Stimulated activated CD4-positive, alpha-beta T cell treated with anti-CD3 and anti-CD28 coated beads, Interleukin-1b, Interleukin-23, amount 100 ng/mL, for 4 hours (primary cell): ENCODE results near the gene CADM1.

Experiments
- DNase-seq, 2 donors: peaks; one replicate each; pipeline ENCODE4 v3.0.0-alpha.2; 2020; ENCODE audit warnings: low read depth in 2 of 2

CADM1 gene

GRCh38 chr11:115317277-115318185, 186.7 kb downstream of the CADM1 start:
- DNase-seq: no peak

- DNase-seq: no peak
These were observed 187.5 kb downstream of the CADM1 start for GRCh38 chr11:115316696-115317095.

GRCh38 chr11:115314330-115314920, 189.8 kb downstream of the CADM1 start:
- DNase-seq: no peak

- no peak for DNase-seq
These were observed 190.9 kb downstream of the CADM1 start for GRCh38 chr11:115313224-115313838.

- DNase-seq: no peak
These were observed 192.3 kb downstream of the CADM1 start for GRCh38 chr11:115311949-115312348.

- no peak for DNase-seq
These were observed 197.5 kb downstream of the CADM1 start for GRCh38 chr11:115306689-115307088.

GRCh38 chr11:115304774-115305472, 199.3 kb downstream of the CADM1 start:
- DNase-seq: no peak

GRCh38 chr11:115303929-115304531, 200.2 kb downstream of the CADM1 start:
- no peak for DNase-seq

- no peak for DNase-seq
These were observed 201.1 kb downstream of the CADM1 start for GRCh38 chr11:115302946-115303703.

GRCh38 chr11:115300660-115301428, 203.4 kb downstream of the CADM1 start:
- no peak for DNase-seq

- no peak for DNase-seq
These were observed 205.8 kb downstream of the CADM1 start for GRCh38 chr11:115298300-115299012.

- DNase-seq: no peak
These were observed 206.9 kb downstream of the CADM1 start for GRCh38 chr11:115297330-115297729.

- no peak for DNase-seq
These were observed 212.9 kb downstream of the CADM1 start for GRCh38 chr11:115291325-115291724.

GRCh38 chr11:115290893-115291292, 213.3 kb downstream of the CADM1 start:
- no peak for DNase-seq

- DNase-seq: no peak
These were observed 213.7 kb downstream of the CADM1 start for GRCh38 chr11:115290479-115290878.

GRCh38 chr11:115287266-115287665, 216.9 kb downstream of the CADM1 start:
- DNase-seq: no peak

- DNase-seq: no peak
These were observed 217.6 kb downstream of the CADM1 start for GRCh38 chr11:115286614-115287013.

GRCh38 chr11:115284773-115285172, 219.4 kb downstream of the CADM1 start:
- DNase-seq: no peak

- DNase-seq: no peak
These were observed 221.3 kb downstream of the CADM1 start for GRCh38 chr11:115282923-115283322.

GRCh38 chr11:115280775-115281174, 223.4 kb downstream of the CADM1 start:
- DNase-seq: no peak
